SK-N-DZ (cell line): ENCODE measurements around the gene WDR81.
"Not testable (repeated sequence)": the region's sequence is repeated elsewhere in the genome, so short reads cannot be mapped to it uniquely, and the experiment has no call there.

Experiments
- DNase-seq: peaks from one replicate; pipeline ENCODE4 v3.0.0-alpha.2; 2015; ENCODE audit warnings: low spot score

WDR81 gene

DNA sequence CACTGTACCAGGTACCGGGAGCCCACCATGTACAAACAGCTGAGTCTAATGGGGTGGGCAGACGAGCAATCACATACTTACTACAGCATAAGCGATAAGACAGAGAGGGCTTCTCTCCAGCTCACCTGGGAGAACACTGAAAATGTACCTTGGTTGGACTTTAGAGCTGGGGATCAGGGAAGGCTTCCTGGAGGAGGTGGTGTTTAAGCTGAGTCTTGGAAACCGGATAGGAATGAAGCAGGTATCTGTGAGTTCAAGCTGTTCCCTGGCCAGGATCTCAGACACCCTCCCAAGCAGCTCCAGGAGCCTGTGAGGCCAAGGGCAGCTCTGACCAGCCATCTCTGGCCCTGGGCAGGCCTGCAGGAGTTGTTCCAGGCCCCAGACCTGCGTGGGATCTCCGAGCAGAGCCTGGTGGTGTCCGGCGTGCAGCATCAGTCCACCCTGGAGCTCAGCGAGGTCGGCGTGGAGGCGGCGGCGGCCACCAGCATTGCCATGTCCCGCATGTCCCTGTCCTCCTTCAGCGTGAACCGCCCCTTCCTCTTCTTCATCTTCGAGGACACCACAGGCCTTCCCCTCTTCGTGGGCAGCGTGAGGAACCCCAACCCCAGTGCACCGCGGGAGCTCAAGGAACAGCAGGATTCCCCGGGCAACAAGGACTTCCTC is 29.4 kb downstream of the WDR81 start:
- no peak for DNase-seq

- no peak for DNase-seq
Measured at GRCh38 chr17:1754430-1755112, 30.1 kb downstream of the WDR81 start.

- no peak for DNase-seq
Measured at GRCh38 chr17:1755252-1755826, 30.8 kb downstream of the WDR81 start.

- peak; percentile 41 for DNase-seq
Measured at GRCh38 chr17:1755827-1756262, 31.3 kb downstream of the WDR81 start.

DNA sequence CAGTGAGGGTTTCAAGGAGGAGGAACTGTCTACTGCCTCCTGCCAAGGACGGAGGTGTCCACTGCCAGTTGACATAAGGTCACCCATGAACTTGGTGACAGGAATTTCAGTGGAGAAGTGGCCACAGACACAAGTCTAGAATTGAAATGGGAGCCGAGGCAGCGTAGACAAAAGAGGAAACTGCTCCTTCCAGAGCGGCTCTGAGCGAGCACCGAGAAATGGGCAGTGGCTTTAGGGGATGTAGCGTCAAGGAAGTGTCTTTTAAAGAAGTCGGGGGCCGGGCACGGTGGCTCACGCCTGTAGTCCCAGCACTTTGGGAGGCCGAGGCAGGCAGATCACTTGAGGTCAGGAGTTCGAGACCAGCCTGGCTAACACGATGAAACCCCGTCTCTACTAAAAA is 34.3 kb downstream of the WDR81 start:
- DNase-seq: no peak

GRCh38 chr17:1759529-1759928 is 35.0 kb downstream of the WDR81 start:
- no peak for DNase-seq

- peak; percentile 65 for DNase-seq
Measured at GRCh38 chr17:1762233-1762900, 37.9 kb downstream of the WDR81 start.

DNA sequence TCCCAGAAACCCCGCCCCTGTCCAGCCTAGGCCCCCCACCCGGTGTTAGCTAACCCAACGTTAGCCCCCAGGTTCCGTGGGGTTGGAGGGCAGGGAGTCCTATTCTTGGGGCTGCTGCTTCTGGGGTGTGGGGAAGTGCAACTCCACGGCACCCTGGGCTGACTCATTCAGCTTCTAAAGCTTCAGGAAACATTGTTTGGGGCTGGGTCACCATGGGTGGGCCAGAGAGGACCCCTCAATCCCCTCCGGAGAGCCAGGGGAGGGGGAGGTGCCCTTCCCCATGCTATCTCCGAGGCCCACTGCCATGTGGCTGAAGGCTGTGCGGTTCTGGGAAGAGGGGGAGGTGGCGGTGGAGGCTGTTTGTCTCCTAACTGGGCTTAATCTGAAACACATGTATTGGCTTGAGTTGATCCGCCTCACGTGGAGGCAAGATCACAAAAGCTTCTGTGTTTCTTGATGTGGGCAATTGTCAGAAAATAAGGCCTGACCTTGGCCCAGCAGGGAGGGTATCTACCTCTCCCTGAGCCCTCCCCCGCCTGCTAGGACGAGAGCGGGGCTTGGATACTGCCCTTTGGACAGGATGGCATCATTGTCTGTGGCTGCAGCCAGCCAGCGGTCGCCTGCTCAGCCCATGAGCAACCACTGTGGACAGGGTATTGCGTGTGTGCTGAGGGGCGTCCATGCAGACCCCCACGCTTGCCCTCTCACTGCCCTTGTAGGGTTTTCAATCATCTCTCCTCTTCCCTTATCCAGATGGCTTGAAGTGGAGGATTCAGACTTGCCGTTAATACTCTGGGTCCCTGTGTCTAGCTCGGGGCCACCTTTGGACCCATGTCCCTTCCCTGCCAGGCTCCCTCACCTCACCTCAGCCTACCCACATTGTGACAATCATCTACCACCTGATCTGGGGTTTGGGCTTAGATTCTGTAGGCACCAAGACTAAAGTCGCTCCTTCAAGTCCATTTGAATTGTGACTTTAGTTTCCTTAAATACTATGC is 38.7 kb downstream of the WDR81 start:
- DNase-seq: peak; percentile 87

DNA sequence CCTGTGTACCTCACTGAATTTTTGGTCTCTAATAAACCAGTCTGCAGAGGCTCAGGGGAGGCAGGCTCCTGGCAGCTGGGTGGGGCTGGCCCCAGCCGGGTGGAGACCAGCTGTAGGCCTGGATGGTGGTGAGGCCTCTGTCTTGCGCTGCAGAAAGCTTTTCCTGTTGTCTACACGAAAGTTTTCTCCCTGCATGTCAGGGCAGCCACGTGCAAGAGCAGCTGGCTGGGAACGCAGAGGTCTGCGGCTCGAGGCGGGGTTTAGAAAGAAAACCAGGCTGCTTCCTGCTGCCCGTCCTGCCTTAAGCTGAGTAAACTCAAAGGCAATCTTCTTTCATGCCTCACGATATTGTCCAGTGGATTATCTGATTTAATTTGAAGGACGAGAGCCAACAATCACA is 39.8 kb downstream of the WDR81 start:
- peak; percentile 64 for DNase-seq

DNA sequence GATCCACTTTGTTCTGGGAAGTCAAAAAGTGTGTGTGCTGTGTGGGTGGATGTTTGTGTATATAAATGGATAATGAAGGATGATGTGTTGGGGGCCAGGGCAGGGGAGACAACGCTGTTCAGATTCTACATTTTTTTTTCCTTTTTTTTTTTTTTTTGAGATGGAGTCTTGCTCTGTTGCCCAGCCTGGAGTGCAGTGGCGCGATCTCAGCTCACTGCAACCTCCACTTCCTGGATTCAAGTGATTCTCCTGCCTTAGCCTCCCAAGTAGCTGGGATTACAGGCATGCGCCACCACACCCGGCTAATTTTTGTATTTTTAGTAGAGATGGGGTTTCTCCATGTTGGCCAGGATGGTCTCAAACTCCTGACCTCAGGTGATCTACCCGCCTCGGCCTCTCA is 40.2 kb downstream of the WDR81 start:
- DNase-seq: not testable (repeated sequence)

DNA sequence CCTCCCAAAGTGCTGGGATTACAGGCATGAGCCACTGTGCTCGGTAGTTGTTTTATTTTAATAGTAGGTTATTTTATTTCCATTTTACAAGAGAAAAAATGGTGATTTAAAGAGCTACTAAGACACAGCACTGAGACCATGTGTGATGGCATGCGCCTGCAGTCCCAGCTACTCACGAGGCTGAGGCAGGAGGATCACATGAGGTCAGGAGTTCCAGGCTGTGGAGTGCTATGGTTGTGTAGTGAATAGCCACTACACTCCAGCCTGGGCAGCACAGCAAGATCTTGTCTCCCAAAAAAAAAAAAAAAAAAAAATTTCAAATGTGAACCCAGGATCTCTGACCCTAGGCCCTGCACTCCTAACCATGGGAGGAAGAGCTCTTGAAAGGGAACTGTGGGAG is 41.1 kb downstream of the WDR81 start:
- no peak for DNase-seq

DNA sequence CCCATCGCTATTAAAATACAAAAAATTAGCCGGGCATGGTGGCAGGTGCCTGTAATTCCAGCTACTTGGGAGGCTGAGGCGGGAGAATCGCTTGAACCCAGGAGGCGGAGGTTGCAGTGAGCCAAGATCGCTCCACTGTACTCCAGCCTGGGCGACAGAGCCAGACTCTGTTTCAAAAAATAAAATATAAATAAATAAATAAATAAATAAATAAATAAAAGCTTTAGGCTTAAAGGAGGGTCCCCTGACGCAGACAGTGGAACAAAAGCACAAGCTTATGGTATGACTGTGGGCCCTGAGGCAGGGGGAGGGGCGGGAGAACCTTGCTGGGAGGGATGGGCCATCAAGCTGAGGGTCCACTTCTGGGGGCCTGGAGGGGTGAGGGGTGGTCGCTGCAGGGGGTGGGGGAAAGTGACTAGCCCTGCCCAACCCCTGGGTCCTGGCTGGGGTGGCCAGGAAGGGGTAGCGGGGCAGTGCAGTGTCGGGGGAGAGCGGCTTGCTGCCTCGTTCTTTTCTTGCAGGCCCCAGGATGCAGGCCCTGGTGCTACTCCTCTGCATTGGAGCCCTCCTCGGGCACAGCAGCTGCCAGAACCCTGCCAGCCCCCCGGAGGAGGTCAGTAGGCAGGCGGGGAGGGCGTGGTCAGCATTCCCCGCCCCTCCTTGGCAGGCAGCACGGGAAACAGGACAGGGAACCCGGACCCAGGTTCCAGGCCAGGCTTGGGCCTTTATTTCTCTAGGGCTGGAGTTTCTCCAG is 42.1 kb downstream of the WDR81 start:
- DNase-seq: no peak

- no peak for DNase-seq
Measured at GRCh38 chr17:1767358-1767757, 42.9 kb downstream of the WDR81 start.

DNA sequence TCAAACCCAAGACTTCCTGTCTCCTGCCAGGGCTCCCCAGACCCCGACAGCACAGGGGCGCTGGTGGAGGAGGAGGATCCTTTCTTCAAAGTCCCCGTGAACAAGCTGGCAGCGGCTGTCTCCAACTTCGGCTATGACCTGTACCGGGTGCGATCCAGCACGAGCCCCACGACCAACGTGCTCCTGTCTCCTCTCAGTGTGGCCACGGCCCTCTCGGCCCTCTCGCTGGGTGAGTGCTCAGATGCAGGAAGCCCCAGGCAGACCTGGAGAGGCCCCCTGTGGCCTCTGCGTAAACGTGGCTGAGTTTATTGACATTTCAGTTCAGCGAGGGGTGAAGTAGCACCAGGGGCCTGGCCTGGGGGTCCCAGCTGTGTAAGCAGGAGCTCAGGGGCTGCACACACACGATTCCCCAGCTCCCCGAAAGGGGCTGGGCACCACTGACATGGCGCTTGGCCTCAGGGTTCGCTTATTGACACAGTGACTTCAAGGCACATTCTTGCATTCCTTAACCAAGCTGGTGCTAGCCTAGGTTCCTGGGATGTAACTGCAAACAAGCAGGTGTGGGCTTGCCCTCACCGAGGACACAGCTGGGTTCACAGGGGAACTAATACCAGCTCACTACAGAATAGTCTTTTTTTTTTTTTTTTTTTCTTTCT is 45.4 kb downstream of the WDR81 start:
- DNase-seq: no peak

DNA sequence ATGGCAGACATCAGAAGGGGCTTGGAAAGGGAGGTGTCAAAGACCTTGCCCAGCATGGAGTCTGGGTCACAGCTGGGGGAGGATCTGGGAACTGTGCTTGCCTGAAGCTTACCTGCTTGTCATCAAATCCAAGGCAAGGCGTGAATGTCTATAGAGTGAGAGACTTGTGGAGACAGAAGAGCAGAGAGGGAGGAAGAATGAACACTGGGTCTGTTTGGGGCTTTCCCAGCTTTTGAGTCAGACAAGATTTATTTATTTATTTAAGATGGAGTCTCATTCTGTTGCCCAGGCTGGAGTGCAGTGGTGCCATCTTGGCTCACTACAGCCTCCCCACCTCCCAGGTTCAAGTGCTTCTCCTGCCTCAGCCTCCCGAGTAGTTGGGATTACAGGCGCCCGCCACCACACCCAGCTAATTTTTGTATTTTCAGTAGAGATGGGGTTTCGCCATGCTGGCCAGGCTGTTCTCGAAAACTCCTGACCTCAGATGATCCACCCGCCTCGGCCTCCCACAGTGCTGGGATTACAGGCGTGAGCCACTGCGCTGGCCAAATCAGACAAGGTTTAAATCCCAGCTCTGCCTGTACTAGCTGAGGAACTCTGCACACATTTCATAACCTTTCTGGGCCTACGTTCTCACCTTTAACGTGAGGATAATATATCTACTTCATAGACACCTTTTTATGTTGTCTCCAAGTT is 48.6 kb downstream of the WDR81 start:
- not testable (repeated sequence) for DNase-seq

DNA sequence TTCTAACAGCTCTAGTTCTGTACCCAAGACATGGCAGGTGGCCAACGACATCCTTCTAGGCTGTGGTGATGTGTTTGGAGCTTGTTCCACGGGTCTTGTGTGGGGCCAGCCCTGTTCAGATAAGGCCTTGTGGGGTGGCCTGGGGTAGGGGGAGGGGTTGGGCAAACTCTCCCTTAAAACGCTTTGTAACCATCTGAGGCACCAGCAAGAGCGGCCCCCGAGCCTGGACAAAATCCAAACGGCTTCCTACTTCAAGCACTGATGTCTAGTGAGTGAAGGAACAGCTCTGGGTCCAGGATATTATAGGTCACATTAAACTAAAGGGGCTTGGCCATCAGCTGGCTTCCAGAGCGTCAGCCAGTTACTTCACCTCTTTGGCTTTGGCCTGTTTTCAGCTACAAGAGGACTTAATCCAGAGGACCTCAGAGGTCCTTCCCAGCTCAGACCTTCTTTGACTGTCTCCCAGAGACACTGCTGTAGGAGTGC is 49.2 kb downstream of the WDR81 start:
- DNase-seq: no peak

GRCh38 chr17:1774390-1775176 is 50.1 kb downstream of the WDR81 start:
- no peak for DNase-seq

DNA sequence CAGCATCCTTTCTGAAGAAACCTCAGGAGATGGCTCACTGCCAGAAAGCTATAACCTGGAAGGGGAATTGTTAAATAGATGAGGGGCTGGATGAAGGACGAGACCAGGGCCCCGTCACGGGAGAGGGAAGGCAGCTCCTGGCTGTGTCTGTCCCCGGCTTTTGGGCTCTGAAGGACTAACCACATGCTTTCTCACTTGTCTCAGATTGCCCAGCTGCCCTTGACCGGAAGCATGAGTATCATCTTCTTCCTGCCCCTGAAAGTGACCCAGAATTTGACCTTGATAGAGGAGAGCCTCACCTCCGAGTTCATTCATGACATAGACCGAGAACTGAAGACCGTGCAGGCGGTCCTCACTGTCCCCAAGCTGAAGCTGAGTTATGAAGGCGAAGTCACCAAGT is 51.8 kb downstream of the WDR81 start:
- DNase-seq: no peak
